ENCODE results near the gene TPSD1. TPM values are rescaled to one million over a fixed set of nuclear protein-coding genes. Genes with fewer than 3 reads are reported as not detected.

The TPSD1 gene
- polyA plus RNA-seq, 1 of the 3 experiments (the other 2 are of a cell fraction), result not detected

DNA sequence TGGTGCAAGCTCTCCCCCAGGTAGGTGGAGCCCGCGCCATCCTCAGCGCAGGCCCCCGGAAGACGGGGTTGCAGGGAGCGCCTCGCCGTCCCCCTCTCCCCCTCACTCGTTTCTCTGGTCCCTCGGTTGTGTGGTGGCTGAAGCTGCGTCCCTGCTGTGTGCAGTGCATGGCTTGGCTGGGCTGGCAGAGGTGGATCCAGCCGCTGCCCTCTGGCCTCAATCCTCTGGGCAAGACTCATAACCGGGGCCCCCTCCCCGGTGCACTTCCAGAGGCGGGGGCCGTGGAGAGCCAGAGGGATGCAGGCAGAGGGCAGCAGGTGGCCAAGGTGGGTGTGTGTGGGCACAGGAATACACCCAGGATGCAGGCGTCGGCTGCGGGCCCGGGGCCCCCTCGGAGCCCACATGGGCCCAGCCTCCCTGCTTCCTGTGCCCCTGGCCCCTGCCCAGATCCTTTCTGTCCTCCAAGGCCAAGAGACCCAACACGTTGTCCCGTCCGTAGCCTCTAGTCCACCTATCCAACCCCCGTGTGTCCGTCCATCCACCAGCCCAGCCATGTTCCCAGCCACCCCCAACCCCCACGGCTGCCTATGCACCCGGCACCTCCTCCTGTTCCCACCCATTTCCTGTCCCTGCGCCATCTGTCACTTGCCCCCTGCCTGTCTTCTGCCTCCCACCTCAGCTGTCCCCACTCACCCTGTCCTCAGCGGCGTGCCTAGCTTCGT, 40.1 kb upstream of the TPSD1 start:
- ChIA-PET CTCF (interaction anchor here (1.0 to 1.2 kb wide), 3 partner anchors 11 to 71 kb away, joined by 3 to 5 read pairs (median 3); no protein-coding TSS in a partner anchor), POLR2A (no interaction called here)
- no peaks in the 10 kb centered on the region for H3F3A ChIP-seq (replicated peaks; ENCODE audit: insufficient read depth)
- no peak overlapping the region for H3K9ac ChIP-seq
- no peaks in the 10 kb centered on the region for H3K9me3 ChIP-seq
- H4K20me1 ChIP-seq (ENCODE audit: insufficient read depth), result no peaks in the 10 kb centered on the region
- no peak overlapping the region for H3K4me3 ChIP-seq (ENCODE audit: low read depth in 2 of 2, low read length in 1 of 2)
- H2AFZ ChIP-seq (ENCODE audit: low read depth), result no peak overlapping the region
- no peak for DNase-seq
- H3K36me3 ChIP-seq (replicated peaks in 1 of 2; ENCODE audit: control insufficient read depth in 1 of 2, insufficient read depth in 2 of 2, low read length in 1 of 2), result no peaks in the 10 kb centered on the region
- peaks cover 88% of the 10 kb centered on the region for H3K27me3 ChIP-seq (ENCODE audit: insufficient read depth)
- no peaks in the 10 kb centered on the region for H3K9me2 ChIP-seq
- 51% methylated on average over 13 of the region's 32 CpGs for WGBS (ENCODE audit: low lambda C conversion rate)
- no peaks in the 10 kb centered on the region for H3K79me2 ChIP-seq (ENCODE audit: insufficient read depth)
- no peak for TF ChIP-seq RAD21 (IDR thresholded peaks at IDR 0.05; ENCODE audit: low read length)
- no peak for TF ChIP-seq RFX5 (IDR thresholded peaks at IDR 0.05; ENCODE audit: low read length)
- no peak for TF ChIP-seq JUND (IDR thresholded peaks at IDR 0.05)
- TF ChIP-seq, protein P1, sequence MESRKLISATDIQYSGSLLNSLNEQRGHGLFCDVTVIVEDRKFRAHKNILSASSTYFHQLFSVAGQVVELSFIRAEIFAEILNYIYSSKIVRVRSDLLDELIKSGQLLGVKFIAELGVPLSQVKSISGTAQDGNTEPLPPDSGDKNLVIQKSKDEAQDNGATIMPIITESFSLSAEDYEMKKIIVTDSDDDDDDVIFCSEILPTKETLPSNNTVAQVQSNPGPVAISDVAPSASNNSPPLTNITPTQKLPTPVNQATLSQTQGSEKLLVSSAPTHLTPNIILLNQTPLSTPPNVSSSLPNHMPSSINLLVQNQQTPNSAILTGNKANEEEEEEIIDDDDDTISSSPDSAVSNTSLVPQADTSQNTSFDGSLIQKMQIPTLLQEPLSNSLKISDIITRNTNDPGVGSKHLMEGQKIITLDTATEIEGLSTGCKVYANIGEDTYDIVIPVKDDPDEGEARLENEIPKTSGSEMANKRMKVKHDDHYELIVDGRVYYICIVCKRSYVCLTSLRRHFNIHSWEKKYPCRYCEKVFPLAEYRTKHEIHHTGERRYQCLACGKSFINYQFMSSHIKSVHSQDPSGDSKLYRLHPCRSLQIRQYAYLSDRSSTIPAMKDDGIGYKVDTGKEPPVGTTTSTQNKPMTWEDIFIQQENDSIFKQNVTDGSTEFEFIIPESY (IDR thresholded peaks at IDR 0.05; ENCODE audit: borderline replicate concordance, low read depth), result no peak
- TF ChIP-seq, protein P2, sequence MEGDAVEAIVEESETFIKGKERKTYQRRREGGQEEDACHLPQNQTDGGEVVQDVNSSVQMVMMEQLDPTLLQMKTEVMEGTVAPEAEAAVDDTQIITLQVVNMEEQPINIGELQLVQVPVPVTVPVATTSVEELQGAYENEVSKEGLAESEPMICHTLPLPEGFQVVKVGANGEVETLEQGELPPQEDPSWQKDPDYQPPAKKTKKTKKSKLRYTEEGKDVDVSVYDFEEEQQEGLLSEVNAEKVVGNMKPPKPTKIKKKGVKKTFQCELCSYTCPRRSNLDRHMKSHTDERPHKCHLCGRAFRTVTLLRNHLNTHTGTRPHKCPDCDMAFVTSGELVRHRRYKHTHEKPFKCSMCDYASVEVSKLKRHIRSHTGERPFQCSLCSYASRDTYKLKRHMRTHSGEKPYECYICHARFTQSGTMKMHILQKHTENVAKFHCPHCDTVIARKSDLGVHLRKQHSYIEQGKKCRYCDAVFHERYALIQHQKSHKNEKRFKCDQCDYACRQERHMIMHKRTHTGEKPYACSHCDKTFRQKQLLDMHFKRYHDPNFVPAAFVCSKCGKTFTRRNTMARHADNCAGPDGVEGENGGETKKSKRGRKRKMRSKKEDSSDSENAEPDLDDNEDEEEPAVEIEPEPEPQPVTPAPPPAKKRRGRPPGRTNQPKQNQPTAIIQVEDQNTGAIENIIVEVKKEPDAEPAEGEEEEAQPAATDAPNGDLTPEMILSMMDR (IDR thresholded peaks at IDR 0.05), result no peak
- H3K4me1 ChIP-seq (ENCODE audit: control insufficient read depth in 1 of 2, insufficient read depth in 2 of 2, low read depth in 1 of 2, low read length in 1 of 2), result no peaks in the 10 kb centered on the region
- H3K27ac ChIP-seq (ENCODE audit: low read depth in 2 of 2, low read length in 1 of 2), result no peak overlapping the region
- H3K4me2 ChIP-seq, result no peak overlapping the region

DNA sequence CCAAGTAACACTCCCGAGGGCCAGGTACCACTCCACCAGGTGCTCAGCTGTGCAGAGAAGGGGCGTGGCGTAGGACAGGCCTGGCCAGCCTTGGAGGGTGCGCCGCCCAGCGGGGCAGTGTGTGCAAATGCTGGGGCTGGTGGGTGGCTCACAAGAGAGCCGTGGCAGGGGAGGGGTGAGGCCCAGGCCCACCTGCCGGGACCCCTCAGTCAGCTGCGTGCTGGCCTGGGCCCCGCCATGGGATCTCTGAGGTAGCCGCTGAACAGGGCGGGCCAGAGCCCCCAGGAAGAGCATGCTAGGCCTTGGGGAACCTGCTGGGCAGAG, 39.6 kb upstream of the TPSD1 start:
- Histone ChIP-seq H3K79me2 (ENCODE audit: insufficient read depth) (no peaks in the 10 kb centered on the region), H3K27ac (ENCODE audit: low read depth in 2 of 2, low read length in 1 of 2) (no peak overlapping the region), H3K27me3 (ENCODE audit: insufficient read depth) (peaks cover 93% of the 10 kb centered on the region), H4K20me1 (ENCODE audit: insufficient read depth) (no peaks in the 10 kb centered on the region), H3K9ac (no peak overlapping the region), H3K36me3 (replicated peaks in 1 of 2; ENCODE audit: control insufficient read depth in 1 of 2, insufficient read depth in 2 of 2, low read length in 1 of 2) (no peaks in the 10 kb centered on the region), H3K4me2 (no peak overlapping the region), H3K9me2 (no peaks in the 10 kb centered on the region), H2AFZ (ENCODE audit: low read depth) (no peak overlapping the region), H3K4me1 (ENCODE audit: control insufficient read depth in 1 of 2, insufficient read depth in 2 of 2, low read depth in 1 of 2, low read length in 1 of 2) (no peaks in the 10 kb centered on the region), H3K9me3 (no peaks in the 10 kb centered on the region), H3K4me3 (ENCODE audit: low read depth in 2 of 2, low read length in 1 of 2) (no peak overlapping the region), H3F3A (replicated peaks; ENCODE audit: insufficient read depth) (no peaks in the 10 kb centered on the region)
- ChIA-PET POLR2A (no interaction called here), CTCF (interaction anchor here (1.0 to 1.2 kb wide), 2 partner anchors 11 to 126 kb away, joined by 3 to 5 read pairs; no protein-coding TSS in a partner anchor)
- WGBS (ENCODE audit: low lambda C conversion rate), result 44% methylated on average over 3 of the region's 12 CpGs
- DNase-seq, result no peak
- no peak for TF ChIP-seq EP300 (IDR thresholded peaks at IDR 0.05; ENCODE audit: borderline replicate concordance in 1 of 2, low read depth in 1 of 2, low read length in 1 of 2)
- no peak for TF ChIP-seq ELF1 (IDR thresholded peaks at IDR 0.05)
- TF ChIP-seq RAD21 (IDR thresholded peaks at IDR 0.05; ENCODE audit: low read length), result no peak
- TF ChIP-seq SMC3 (IDR thresholded peaks at IDR 0.05; ENCODE audit: low read depth, low read length), result no peak
- TF ChIP-seq IRF3 (IDR thresholded peaks at IDR 0.05; ENCODE audit: low read depth, low read length), result no peak
- TF ChIP-seq, protein P1 (IDR thresholded peaks at IDR 0.05; ENCODE audit: borderline replicate concordance, low read depth), result no peak
- TF ChIP-seq, protein P3, sequence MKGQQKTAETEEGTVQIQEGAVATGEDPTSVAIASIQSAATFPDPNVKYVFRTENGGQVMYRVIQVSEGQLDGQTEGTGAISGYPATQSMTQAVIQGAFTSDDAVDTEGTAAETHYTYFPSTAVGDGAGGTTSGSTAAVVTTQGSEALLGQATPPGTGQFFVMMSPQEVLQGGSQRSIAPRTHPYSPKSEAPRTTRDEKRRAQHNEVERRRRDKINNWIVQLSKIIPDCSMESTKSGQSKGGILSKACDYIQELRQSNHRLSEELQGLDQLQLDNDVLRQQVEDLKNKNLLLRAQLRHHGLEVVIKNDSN (IDR thresholded peaks at IDR 0.05; ENCODE audit: borderline replicate concordance, low read depth), result no peak
- TF ChIP-seq FOXM1 (IDR thresholded peaks at IDR 0.05; ENCODE audit: low read depth), result no peak
- TF ChIP-seq MEF2A (IDR thresholded peaks at IDR 0.05; ENCODE audit: borderline replicate concordance, low read depth), result no peak
- TF ChIP-seq POLR2AphosphoS5 (IDR thresholded peaks at IDR 0.05; ENCODE audit: low read depth, low read length), result no peak
- TF ChIP-seq USF2 (IDR thresholded peaks at IDR 0.05; ENCODE audit: borderline replicate concordance, low read depth, low read length), result no peak
